ENCODE measurements around the gene SORCS2. TPM values are rescaled to one million over a fixed set of nuclear protein-coding genes. Genes with fewer than 3 reads are reported as not detected.

Gene SORCS2
- total RNA-seq, 4 donors from 2014 or later = 1.1 to 2.5 (median 2.0) TPM

GRCh38 chr4:7441201-7441600 is 248.9 kb downstream of the SORCS2 start:
- WGBS, 2 donors = 73 to 100% methylated on average over 1 to 6 of the region's 7 CpGs
- Histone ChIP-seq H3K27me3 (peaks cover 0 to 31% (median 0%) of the 10 kb centered on the region in 4 donors), H3K9me3 (no peaks in the 10 kb centered on the region), H3K27ac (no peak overlapping the region), H3K36me3 (no peaks in the 10 kb centered on the region), H3K4me1 (no peaks in the 10 kb centered on the region), H3K4me3 (no peak overlapping the region)
- TF ChIP-seq CTCF (IDR thresholded peaks at IDR 0.05) (no peak), POLR2A (IDR thresholded peaks at IDR 0.05) (no peak)
- intact Hi-C loops (cut with DNase I) = no loop called here
- no peak for DNase-seq

DNA sequence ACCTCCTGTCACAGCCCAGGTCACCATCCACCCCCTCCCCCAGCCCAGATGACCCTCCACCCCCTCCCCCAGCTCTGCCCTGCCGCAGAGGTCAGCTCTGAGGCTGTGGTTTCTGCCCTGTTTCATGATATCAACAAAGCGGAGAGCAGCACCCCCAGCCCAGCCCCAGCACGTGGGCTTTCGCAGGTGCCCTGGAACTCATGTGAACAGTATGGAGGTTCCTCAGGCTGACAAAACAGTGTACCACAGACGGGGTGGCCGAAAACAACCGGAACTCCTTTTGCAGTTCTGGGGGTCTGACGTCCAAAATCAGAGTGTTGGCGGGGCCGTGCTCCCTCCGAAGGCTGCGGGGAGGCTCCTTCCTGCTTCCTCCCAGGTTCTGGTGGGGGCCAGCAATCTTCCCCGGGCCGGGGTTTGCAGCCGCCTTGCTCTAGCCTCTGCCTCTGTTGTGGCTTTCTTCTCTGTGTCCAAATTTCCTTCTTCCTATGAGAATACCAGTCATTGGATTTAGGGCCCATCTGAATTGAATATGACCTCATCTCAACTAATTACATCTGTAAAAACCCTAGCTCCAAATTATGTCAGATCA is 250.3 kb downstream of the SORCS2 start:
- H3K36me3 ChIP-seq = no peaks in the 10 kb centered on the region
- WGBS, 2 donors = 78% methylated on average over 10 of the region's 15 CpGs; no CpG with 5 or more reads in 1 of the 2 donors
- intact Hi-C loops (cut with DNase I) = no loop called here

GRCh38 chr4:7444314-7444713 is 252.0 kb downstream of the SORCS2 start:
- no peak for TF ChIP-seq CTCF (IDR thresholded peaks at IDR 0.05)
- Histone ChIP-seq H3K4me3 (no peak overlapping the region), H3K9me3 (no peaks in the 10 kb centered on the region), H3K27me3 (peaks cover 0 to 38% (median 0%) of the 10 kb centered on the region in 4 donors), H3K4me1 (no peaks in the 10 kb centered on the region), H3K27ac (no peak overlapping the region), H3K36me3 (no peaks in the 10 kb centered on the region)
- intact Hi-C loops (cut with DNase I) = no loop called here
- DNase-seq = no peak
- WGBS, 2 donors = 88 to 89% methylated on average over 3 of the region's 3 CpGs

More for the DNA sequence above, 250.3 kb downstream of the SORCS2 start:
- Histone ChIP-seq H3K27me3 (peaks cover 0 to 38% (median 0%) of the 10 kb centered on the region in 4 donors), H3K4me3 (no peak overlapping the region), H3K9me3 (no peaks in the 10 kb centered on the region), H3K27ac (no peak overlapping the region), H3K4me1 (no peaks in the 10 kb centered on the region)
- DNase-seq = no peak
- no peak for TF ChIP-seq CTCF (IDR thresholded peaks at IDR 0.05)
- no peak for TF ChIP-seq POLR2A (IDR thresholded peaks at IDR 0.05)

GRCh38 chr4:7444731-7445130 is 252.4 kb downstream of the SORCS2 start:
- no peak for DNase-seq
- Histone ChIP-seq H3K27me3 (peaks cover 0 to 38% (median 0%) of the 10 kb centered on the region in 4 donors), H3K4me1 (no peaks in the 10 kb centered on the region), H3K36me3 (no peaks in the 10 kb centered on the region), H3K4me3 (no peak overlapping the region), H3K9me3 (no peaks in the 10 kb centered on the region), H3K27ac (no peak overlapping the region)
- WGBS, 2 donors = 62 to 68% methylated on average over 11 of the region's 12 CpGs
- intact Hi-C loops (cut with DNase I) = no loop called here
- no peak for TF ChIP-seq CTCF (IDR thresholded peaks at IDR 0.05)
- TF ChIP-seq POLR2A (IDR thresholded peaks at IDR 0.05) = no peak

DNA sequence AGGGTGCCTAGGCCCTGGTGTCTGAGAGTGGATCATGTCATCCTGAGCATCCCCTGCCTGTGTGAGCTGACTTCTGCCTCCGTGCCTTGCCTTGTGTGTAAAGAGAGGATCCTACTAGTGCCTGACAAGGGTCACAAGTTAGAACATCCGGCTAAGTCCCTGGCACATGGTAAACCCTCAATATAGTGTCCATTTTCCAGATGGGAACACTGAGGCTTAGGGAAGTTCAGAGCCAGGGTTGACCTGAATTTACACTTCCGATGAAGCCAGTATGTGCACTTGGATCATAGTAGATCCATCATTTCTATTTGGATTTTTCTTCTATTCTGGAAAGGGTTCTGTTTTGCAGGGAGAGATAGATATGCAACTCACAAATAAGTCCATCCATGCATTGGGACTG is 254.9 kb downstream of the SORCS2 start:
- intact Hi-C loops (cut with DNase I) = no loop called here
- 88% methylated on average over 1 of the region's 3 CpGs; no CpG with 5 or more reads in 1 of the 2 donors for WGBS, 2 donors
- no peaks in the 10 kb centered on the region for H3K4me1 ChIP-seq
- H3K27me3 ChIP-seq = peaks cover 0 to 38% (median 0%) of the 10 kb centered on the region in 4 donors
- H3K4me3 ChIP-seq = no peak overlapping the region
- no peaks in the 10 kb centered on the region for H3K36me3 ChIP-seq
- no peaks in the 10 kb centered on the region for H3K9me3 ChIP-seq
- no peak for DNase-seq
- no peak overlapping the region for H3K27ac ChIP-seq
- TF ChIP-seq POLR2A (IDR thresholded peaks at IDR 0.05) (no peak), CTCF (IDR thresholded peaks at IDR 0.05) (no peak)

All from esophagus squamous epithelium (tissue), 5 donors.